SK-N-SH (cell line): ENCODE results near the gene PSMA5. TPM values are rescaled to one million over a fixed set of nuclear protein-coding genes. Genes with fewer than 3 reads are reported as not detected.

Experiments
- CTCF ChIA-PET: fragments of 300-600, 350-600 bp; formaldehyde crosslinking; extraction: SDS; loops from one replicate; lab custom pipeline; 2021; lab: Yijun Ruan, JAX
- POLR2A ChIA-PET: fragments of 350-600 bp; sonication (Branson Sonifier 250); formaldehyde crosslinking; extraction: SDS; loops from one replicate; lab custom pipeline; 2020; ENCODE audit warnings: antibody characterized with exemption, inconsistent platforms; lab: Yijun Ruan, JAX
- DNase-seq: peaks from one replicate; pipeline ENCODE4 v3.0.0; 2012
- H2AFZ ChIP-seq: fragments of 200-600 bp; sonication (generic); 2 replicates; pipeline ENCODE4 v1.8.1; 2016; ENCODE audit warnings: antibody characterized with exemption, mild to moderate bottlenecking, low read depth
- H3F3A ChIP-seq: fragments of 200-600 bp; sonication (generic); replicated peaks from 2 replicates; pipeline ENCODE3; 2016; ENCODE audit warnings: antibody characterized with exemption, mild to moderate bottlenecking; ENCODE audit not compliant: insufficient read depth
- H3K27ac ChIP-seq, 2 experiments: fragments of 200-500 bp in 1 of 2; fragments of 200-600 bp in 1 of 2; sonication (Bioruptor generic) in 1 of 2; sonication (generic), shearing (Covaris generic) in 1 of 2; 2 replicates each; pipeline versions ENCODE4 v1.5.1 to v1.6.1; 2014 to 2016; ENCODE audit warnings: low read depth in 2 of 2, inconsistent platforms in 1 of 2, low read length in 1 of 2, mild to moderate bottlenecking in 1 of 2, mixed read lengths in 1 of 2
- H3K27me3 ChIP-seq: fragments of 200-600 bp; sonication (generic), shearing (Covaris generic); 2 replicates; pipeline ENCODE4 v1.6.1; 2016; ENCODE audit warnings: mixed run types; ENCODE audit not compliant: insufficient read depth
- H3K36me3 ChIP-seq, 2 experiments: fragments of 200-500 bp in 1 of 2; fragments of 200-600 bp in 1 of 2; sonication (Bioruptor generic) in 1 of 2; sonication (generic) in 1 of 2; replicated peaks in 1 of 2; 2 replicates each; pipeline versions ENCODE3 to v1.5.1; 2014 to 2016; ENCODE audit warnings: low read length in 1 of 2, mild to moderate bottlenecking in 1 of 2; ENCODE audit not compliant: insufficient read depth in 2 of 2, control insufficient read depth in 1 of 2
- H3K4me1 ChIP-seq, 2 experiments: fragments of 200-500 bp in 1 of 2; fragments of 200-600 bp in 1 of 2; sonication (Bioruptor generic) in 1 of 2; sonication (generic), shearing (Covaris generic) in 1 of 2; 2 replicates each; pipeline versions ENCODE4 v1.5.1 to v1.6.1; 2014 to 2016; ENCODE audit warnings: low read depth in 1 of 2, low read length in 1 of 2, mixed run types in 1 of 2; ENCODE audit not compliant: insufficient read depth in 2 of 2, control insufficient read depth in 1 of 2
- H3K4me2 ChIP-seq: fragments of 200-600 bp; sonication (generic), shearing (Covaris generic); 2 replicates; pipeline ENCODE4 v1.6.1; 2017; ENCODE audit warnings: mixed run types
- H3K4me3 ChIP-seq, 2 experiments: fragments of 200-500 bp in 1 of 2; fragments of 200-600 bp in 1 of 2; sonication (Bioruptor generic) in 1 of 2; sonication (generic), shearing (Covaris generic) in 1 of 2; 2 replicates each; pipeline versions ENCODE4 v1.5.1 to v1.8.1; 2014 to 2016; ENCODE audit warnings: low read depth in 2 of 2, inconsistent platforms in 1 of 2, low read length in 1 of 2, mild to moderate bottlenecking in 1 of 2, mixed read lengths in 1 of 2, moderate library complexity in 1 of 2
- H3K79me2 ChIP-seq: fragments of 200-600 bp; sonication (generic); 2 replicates; pipeline ENCODE4 v1.8.1; 2017; ENCODE audit warnings: mild to moderate bottlenecking; ENCODE audit not compliant: insufficient read depth
- H3K9ac ChIP-seq: fragments of 200-600 bp; sonication (generic); 2 replicates; pipeline ENCODE4 v1.6.1; 2017; ENCODE audit warnings: mixed run types
- H3K9me2 ChIP-seq: fragments of 200-600 bp; sonication (generic); 2 replicates; pipeline ENCODE4 v1.6.1; 2017; ENCODE audit warnings: mixed run types
- H3K9me3 ChIP-seq: fragments of 200-600 bp; sonication (generic); 2 replicates; pipeline ENCODE4 v1.6.1; 2017; ENCODE audit warnings: mixed run types, mild to moderate bottlenecking, moderate library complexity
- H4K20me1 ChIP-seq: fragments of 200-600 bp; sonication (generic); 2 replicates; pipeline ENCODE4 v1.6.1; 2017; ENCODE audit warnings: mild to moderate bottlenecking, mixed run types; ENCODE audit not compliant: insufficient read depth
- ELF1 ChIP-seq: IDR thresholded peaks from 2 replicates; pipeline ENCODE4 v1.4.0; 2012
- FOSL2 ChIP-seq: IDR thresholded peaks from 2 replicates; pipeline ENCODE4 v1.4.0; 2012; ENCODE audit warnings: low read depth, mild to moderate bottlenecking, moderate library complexity, borderline replicate concordance
- FOXM1 ChIP-seq: IDR thresholded peaks from 2 replicates; pipeline ENCODE4 v1.4.0; 2012; ENCODE audit warnings: low read depth, mild to moderate bottlenecking
- GATA2 ChIP-seq: sonication (generic); formaldehyde crosslinking; IDR thresholded peaks from 2 replicates; pipeline ENCODE4 v1.5.0; 2020; ENCODE audit warnings: mild to moderate bottlenecking, missing genetic modification reagents
- MXI1 ChIP-seq: IDR thresholded peaks from 2 replicates; pipeline ENCODE4 v1.6.1; 2012; ENCODE audit warnings: mild to moderate bottlenecking, low read depth, low read length, improper control_type of control experiment
- NFIC ChIP-seq: IDR thresholded peaks from 2 replicates; pipeline ENCODE4 v1.4.0; 2012; ENCODE audit warnings: borderline replicate concordance
- POLR2AphosphoS5 ChIP-seq: IDR thresholded peaks from 2 replicates; pipeline ENCODE4 v1.6.1; 2012; ENCODE audit warnings: low read depth, low read length
- RXRA ChIP-seq: IDR thresholded peaks from 2 replicates; pipeline ENCODE4 v1.4.0; 2012; ENCODE audit warnings: low read depth, mild to moderate bottlenecking, borderline replicate concordance
- TAF1 ChIP-seq: IDR thresholded peaks from 2 replicates; pipeline ENCODE4 v1.6.1; 2012; ENCODE audit warnings: low read depth, mild to moderate bottlenecking, low read length, moderate library complexity, borderline replicate concordance
- polyA plus RNA-seq, 3 experiments: library from polyadenylated mRNA; depleted of rRNA; stranded (reverse); fragments of >200 nt; gene quantifications; 2 replicates each; pipeline ENCODE4 v1.2.3, GENCODE V29; 2012
- TF ChIP-seq, protein P1 (sequence below): IDR thresholded peaks from 2 replicates; pipeline ENCODE4 v1.4.0; 2012; ENCODE audit warnings: low read depth, borderline replicate concordance
- TF ChIP-seq, protein P2 (sequence below): IDR thresholded peaks from 2 replicates; pipeline ENCODE4 v1.4.0; 2012; ENCODE audit warnings: low read depth, borderline replicate concordance
- TF ChIP-seq, protein P3 (sequence below): IDR thresholded peaks from 2 replicates; pipeline ENCODE4; 2012
- TF ChIP-seq, protein P4 (sequence below): fragments of 200-600 bp; sonication (generic); IDR thresholded peaks from 2 replicates; pipeline ENCODE4 v1.6.1; 2017; ENCODE audit warnings: antibody characterized with exemption, mild to moderate bottlenecking, moderate library complexity

The PSMA5 gene
- polyA plus RNA-seq, 1 of the 3 experiments (the other 2 are of a cell fraction), result 118 TPM

DNA sequence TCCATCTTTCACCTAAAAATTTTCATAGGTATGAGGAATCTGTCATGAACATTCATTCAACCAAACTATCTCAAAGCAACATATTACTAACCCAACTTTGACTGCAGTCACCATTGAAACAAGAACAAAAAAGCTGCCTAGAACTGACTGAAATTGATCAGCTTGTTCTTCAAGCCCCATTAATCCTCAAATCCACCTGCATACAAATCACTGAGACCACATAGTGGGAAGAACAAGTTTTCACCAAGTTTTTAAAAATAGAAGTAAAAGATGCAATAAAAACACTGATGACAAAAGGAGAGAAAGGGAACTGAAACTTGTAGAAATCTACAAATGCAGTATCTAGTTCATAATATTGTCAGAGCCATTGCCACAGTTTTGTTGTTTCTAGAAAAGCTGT is 34.6 kb downstream of the PSMA5 start:
- Histone ChIP-seq H3K4me1 (peaks cover 6 to 22% of the 10 kb centered on the region in 2 experiments; a peak in 3 of 4 replicates), H3K27ac (peak overlapping the region in 1 of 2 experiments; percentile 53; a peak in 3 of 4 replicates), H3K4me3 (no peak overlapping the region), H3K4me2 (peak overlapping the region; percentile 43), H3K79me2 (peaks cover 38% of the 10 kb centered on the region), H3K27me3 (no peaks in the 10 kb centered on the region), H3K9me2 (no peaks in the 10 kb centered on the region), H4K20me1 (no peaks in the 10 kb centered on the region), H3K9me3 (no peaks in the 10 kb centered on the region), H3K36me3 (no peaks in the 10 kb centered on the region), H3F3A (peaks cover 4% of the 10 kb centered on the region), H2AFZ (peak overlapping the region; percentile 25; the same call in 1 of the 2 replicates), H3K9ac (no peak overlapping the region; the same call in 1 of the 2 replicates)
- ChIA-PET CTCF (interaction anchor here (2.1 to 2.3 kb wide), 2 partner anchors 10 to 11 kb away, joined by 7 to 8 read pairs; no protein-coding TSS in a partner anchor), POLR2A (no interaction called here)
- no peak for DNase-seq
- TF ChIP-seq NFIC (no peak), FOXM1 (no peak), RXRA (no peak), MXI1 (no peak), TAF1 (no peak), POLR2AphosphoS5 (no peak), FOSL2 (no peak), ELF1 (no peak), GATA2 (CRISPR knock-in tag) (no peak)
- TF ChIP-seq, protein P1, sequence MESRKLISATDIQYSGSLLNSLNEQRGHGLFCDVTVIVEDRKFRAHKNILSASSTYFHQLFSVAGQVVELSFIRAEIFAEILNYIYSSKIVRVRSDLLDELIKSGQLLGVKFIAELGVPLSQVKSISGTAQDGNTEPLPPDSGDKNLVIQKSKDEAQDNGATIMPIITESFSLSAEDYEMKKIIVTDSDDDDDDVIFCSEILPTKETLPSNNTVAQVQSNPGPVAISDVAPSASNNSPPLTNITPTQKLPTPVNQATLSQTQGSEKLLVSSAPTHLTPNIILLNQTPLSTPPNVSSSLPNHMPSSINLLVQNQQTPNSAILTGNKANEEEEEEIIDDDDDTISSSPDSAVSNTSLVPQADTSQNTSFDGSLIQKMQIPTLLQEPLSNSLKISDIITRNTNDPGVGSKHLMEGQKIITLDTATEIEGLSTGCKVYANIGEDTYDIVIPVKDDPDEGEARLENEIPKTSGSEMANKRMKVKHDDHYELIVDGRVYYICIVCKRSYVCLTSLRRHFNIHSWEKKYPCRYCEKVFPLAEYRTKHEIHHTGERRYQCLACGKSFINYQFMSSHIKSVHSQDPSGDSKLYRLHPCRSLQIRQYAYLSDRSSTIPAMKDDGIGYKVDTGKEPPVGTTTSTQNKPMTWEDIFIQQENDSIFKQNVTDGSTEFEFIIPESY, result no peak
- TF ChIP-seq, protein P2, sequence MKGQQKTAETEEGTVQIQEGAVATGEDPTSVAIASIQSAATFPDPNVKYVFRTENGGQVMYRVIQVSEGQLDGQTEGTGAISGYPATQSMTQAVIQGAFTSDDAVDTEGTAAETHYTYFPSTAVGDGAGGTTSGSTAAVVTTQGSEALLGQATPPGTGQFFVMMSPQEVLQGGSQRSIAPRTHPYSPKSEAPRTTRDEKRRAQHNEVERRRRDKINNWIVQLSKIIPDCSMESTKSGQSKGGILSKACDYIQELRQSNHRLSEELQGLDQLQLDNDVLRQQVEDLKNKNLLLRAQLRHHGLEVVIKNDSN, result no peak
- TF ChIP-seq, protein P3, sequence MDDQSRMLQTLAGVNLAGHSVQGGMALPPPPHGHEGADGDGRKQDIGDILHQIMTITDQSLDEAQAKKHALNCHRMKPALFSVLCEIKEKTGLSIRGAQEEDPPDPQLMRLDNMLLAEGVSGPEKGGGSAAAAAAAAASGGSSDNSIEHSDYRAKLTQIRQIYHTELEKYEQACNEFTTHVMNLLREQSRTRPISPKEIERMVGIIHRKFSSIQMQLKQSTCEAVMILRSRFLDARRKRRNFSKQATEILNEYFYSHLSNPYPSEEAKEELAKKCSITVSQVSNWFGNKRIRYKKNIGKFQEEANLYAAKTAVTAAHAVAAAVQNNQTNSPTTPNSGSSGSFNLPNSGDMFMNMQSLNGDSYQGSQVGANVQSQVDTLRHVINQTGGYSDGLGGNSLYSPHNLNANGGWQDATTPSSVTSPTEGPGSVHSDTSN, result no peak
- TF ChIP-seq, protein P4, sequence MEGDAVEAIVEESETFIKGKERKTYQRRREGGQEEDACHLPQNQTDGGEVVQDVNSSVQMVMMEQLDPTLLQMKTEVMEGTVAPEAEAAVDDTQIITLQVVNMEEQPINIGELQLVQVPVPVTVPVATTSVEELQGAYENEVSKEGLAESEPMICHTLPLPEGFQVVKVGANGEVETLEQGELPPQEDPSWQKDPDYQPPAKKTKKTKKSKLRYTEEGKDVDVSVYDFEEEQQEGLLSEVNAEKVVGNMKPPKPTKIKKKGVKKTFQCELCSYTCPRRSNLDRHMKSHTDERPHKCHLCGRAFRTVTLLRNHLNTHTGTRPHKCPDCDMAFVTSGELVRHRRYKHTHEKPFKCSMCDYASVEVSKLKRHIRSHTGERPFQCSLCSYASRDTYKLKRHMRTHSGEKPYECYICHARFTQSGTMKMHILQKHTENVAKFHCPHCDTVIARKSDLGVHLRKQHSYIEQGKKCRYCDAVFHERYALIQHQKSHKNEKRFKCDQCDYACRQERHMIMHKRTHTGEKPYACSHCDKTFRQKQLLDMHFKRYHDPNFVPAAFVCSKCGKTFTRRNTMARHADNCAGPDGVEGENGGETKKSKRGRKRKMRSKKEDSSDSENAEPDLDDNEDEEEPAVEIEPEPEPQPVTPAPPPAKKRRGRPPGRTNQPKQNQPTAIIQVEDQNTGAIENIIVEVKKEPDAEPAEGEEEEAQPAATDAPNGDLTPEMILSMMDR, result no peak
